ENCODE data around the gene GALK1.
A peak's percentile ranks its signal among the peaks of the same experiment; 100 is the strongest.

DNA sequence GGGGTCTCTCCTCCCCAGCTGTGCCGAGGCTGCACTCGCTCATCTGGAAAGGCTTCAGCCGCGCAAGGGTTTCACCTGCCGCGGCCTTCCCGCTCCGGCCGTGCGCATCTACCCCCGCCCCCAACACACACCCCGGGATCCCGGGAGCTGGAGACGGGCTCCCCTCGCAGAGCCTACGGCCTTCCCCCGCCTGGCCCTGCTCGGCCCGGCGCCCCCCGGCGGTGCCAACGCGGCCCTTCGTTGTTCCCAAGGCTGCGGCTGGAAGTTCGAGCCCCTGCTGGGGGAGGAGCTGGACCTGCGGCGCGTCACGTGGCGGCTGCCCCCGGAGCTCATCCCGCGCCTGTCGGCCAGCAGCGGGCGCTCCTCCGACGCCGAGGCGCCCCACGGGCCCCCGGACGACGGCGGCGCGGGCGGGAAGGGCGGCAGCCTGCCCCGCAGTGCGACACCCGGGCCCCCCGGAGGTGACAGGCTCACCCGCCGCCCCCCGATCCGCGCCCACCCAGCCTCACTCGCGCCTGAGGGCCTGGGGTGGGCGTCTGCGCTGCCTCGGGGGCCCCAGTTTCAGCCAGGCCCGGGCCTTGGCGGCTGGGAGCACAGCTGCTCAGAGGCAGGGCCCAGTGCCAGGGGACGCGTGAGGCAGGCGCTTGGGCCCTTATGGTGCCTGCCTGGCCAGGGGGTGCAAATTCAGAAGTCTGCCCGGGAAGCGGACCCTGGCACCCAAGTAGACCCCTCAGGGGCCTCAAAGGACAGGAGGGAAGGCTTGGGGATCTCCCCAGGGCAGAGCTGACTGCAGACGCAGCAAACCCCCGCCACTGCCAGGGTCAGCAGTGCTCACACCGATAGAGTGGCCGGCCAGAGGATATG, 11.2 kb downstream of the GALK1 start:
- TF ChIP-seq, protein P1, sequence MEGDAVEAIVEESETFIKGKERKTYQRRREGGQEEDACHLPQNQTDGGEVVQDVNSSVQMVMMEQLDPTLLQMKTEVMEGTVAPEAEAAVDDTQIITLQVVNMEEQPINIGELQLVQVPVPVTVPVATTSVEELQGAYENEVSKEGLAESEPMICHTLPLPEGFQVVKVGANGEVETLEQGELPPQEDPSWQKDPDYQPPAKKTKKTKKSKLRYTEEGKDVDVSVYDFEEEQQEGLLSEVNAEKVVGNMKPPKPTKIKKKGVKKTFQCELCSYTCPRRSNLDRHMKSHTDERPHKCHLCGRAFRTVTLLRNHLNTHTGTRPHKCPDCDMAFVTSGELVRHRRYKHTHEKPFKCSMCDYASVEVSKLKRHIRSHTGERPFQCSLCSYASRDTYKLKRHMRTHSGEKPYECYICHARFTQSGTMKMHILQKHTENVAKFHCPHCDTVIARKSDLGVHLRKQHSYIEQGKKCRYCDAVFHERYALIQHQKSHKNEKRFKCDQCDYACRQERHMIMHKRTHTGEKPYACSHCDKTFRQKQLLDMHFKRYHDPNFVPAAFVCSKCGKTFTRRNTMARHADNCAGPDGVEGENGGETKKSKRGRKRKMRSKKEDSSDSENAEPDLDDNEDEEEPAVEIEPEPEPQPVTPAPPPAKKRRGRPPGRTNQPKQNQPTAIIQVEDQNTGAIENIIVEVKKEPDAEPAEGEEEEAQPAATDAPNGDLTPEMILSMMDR (IDR thresholded peaks at IDR 0.05): peak; percentile 35 to 87 (median 58)
- TF ChIP-seq POLR2A (IDR thresholded peaks at IDR 0.05): no peak

Data from Peyer's patch (tissue), 4 donors.